ENCODE measurements around the gene TULP1.

TULP1 gene

DNA sequence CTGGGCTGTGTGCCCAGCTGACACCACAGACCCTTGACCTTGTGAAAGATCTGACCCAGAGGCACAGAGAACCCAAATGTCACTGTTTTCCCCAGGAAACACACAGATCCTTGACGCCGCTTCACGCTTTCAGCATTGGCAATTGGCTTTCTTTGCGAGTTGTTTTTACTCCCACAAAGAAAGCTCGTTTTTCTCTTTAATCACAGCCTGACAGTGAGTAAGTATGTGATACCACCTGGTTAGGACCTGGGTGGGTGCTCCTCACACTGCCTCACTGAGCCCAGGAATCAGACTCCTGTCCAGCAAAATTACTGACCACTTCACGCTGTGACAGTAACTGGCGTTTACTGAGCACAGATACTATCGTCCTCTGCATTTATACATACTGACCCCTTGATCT is 31.5 kb downstream of the TULP1 start:
- no peak for DNase-seq

DNA sequence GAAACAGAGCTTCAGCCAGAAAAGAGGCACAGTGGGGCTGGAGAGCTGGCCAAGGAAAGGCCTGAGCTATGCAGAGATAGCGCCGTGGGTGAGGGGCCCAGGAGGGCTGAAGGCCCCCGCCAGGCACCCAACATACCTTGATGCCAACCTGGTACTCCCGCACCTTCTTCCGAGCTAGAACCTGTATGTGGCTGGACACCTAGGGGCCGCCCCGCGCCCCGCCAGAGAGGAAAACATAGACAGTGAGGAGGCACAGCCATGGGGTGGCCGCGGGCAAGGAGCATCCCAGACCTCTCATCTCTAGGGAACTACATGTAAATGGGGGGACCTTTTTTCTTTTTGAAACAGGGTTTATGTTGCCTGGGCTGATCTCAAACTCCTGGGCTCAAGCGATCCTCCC is 32.5 kb downstream of the TULP1 start:
- DNase-seq, result no peak

DNA sequence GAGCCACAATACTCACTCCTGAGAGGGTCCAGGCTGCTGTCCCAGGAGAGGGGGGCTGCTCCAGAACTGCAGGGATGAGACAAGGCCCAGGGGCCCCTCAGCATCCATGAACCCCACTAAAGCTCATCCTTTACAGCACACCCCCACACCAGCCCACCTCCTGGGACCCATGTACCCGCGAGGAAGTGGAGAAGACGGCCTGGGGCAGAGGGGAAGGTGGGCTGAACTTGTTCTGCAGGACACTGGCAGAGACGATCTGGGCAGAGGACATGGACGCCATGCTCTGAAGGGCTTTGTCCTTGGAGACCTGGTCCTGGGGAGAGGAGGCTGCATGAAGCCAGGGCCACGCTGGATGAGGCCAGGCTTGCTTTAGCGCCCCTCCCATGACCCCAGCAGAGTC is 34.4 kb downstream of the TULP1 start:
- DNase-seq, result no peak

DNA sequence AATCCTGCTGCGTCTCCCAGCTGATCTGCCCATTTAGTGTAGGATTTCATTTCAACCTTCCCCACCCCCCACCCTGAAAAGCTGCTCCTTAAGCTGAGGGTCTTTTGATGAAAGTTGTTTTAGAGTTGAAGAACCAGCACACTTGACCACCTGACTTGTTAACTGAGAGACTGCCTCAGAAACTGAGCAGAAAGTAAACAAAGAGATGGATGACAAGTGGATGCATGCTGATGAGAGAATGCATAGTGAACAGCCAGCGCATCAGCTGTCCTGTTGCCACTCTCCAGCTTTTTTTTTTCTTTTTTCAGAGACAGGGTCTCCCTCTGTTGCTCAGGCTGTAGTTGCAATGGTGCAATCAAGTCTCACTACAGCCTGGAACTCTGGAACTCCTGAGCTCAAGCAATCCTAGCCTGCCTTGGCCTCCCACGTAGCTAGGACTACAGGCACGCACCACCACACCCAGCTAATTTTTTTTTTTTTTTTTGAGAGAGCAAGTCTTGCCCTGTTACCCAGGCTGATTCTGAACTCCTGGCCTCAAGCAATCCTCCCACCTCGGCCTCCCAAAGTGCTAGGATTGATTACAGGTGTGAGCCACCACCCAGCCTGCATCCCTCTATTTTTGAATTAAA is 35.0 kb downstream of the TULP1 start:
- no peak for DNase-seq

DNA sequence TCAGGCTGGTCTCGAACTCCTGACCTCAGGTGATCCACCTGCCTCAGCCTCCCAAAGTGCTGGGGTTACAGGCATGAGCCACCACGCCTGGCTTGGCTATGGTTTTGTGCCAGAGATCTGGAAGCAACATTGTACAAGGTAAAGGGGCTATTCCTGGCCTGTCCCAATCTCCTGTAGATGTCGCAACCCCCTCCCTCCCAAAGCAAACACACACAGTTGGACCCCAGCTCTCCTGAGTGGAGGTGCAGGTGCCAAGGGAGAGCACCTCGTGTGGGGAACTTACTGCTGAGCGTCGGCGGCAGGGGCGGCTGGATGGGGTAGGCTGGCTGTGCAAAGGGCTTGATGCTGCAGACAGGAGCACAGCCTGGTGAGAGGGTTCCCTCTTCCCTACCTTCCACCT is 35.7 kb downstream of the TULP1 start:
- no peak for DNase-seq

DNA sequence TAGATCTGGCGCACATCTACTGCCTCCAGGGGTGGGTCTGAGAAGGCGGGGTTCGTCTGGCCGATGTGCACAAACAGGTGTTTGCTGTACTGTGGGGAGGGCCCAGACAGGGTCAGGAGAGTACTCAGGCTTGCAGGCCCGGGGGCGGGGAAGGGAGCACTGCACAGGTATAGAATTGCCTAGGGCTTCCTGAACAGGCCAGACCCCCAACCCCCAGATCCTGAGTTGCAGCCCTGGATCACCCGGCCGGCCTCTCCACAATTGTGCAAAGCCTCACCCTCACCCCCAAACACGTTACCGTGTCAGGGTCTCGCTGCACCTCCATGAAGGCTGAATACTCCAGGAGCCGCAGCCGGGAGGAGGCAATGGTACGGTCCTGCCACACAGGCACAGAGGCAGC is 36.7 kb downstream of the TULP1 start:
- no peak for DNase-seq

DNA sequence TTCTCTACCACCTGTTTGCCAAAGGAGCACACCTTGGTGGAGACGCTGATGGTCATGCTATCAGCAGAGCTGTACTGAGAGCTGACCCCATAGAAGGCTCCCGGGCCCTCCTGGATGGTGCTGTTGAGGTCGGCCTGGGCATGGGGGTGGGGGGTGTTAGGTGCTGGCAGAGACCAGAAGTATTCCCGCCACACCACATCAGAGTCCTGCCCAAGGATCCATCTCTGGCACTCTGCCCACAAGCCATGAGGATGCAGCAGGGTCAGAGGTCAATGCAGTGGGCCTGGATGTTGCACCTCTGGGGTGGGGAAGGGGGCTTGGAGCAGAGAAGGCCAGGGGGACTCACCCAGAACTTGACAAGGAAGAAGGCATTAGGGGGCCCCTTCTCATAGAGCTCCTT is 37.1 kb downstream of the TULP1 start:
- no peak for DNase-seq

DNA sequence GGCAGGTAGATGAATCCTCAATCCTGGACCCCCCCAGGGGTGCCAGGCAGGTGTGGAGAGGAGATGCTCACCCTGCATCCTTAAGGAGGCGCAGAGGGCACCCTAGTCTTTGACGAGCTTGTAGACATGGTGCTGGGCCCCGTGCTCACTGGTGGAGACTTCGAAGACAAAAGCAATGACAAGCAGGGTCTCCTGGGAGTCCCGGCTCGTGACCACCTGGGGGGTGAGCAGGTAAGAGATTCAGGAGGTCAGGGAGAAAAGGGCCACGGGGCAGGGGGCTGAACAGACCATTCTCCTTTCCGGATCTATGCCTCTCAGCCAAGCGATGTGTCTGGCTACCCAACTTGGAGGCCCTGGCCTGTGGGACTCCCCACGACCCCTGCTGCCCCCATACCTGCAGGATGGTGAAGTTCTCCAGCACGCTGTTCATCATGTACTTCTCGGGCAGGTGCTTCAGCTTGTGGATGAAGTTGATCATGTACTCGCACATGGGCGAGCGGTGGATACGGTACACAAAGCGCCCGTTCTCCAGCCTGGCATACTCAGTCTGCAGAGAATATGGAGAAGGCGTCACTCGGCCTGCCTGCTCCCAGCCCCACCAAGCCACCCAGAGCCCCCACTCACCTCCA is 37.6 kb downstream of the TULP1 start:
- no peak for DNase-seq

DNA sequence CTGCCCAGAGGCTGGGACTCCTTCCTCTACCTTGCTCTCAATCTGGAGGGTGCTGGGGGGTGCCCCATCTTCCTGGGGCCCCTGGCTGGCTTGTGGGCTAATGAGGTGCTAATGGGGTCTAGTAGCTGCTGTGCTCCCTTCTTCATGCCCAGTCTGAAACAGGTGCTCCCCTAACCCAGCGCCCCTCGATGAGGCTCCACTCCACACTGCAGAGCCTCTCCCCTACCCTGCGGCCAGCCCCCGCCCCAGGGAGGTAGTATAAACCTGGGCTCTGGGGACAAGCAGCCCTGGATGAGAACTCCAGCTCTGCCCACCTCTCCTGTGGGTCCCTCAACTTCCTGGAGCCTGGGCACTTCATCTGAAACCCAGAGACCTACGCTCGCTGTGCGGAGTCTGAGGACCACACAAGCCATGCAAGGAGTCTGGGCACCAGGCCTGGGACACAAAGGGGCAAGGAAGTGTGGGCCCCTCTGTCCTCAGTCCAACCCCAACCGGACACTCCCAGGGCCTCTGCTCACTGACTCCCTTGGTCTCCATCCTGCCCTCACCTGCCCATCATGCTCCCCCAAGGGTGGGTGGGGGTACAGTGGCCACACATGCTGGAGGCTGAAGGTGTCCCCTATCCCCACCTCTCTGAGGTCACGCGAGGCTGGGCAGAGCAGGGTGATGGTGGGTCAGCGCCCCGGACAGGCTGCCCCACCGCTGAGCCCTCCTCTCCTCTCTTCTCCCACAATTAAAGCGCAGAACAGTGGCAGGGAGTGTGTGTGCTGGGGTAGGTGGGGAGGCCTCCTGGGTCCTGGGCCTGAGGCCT is 38.4 kb downstream of the TULP1 start:
- DNase-seq, result no peak

DNA sequence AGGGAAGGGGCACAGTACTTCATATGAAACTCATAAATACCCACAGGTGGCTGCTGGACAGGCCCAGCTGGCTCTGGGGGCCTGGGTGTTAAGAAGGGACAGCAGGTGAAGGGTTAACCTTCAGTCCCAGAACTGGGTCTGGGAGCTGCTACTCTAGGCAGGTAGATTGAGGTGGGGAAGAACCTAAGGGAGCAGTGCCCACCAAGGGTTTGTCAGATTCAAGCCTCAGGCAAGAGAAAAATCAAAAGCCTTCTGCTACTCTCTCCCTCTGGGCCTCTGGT is 38.9 kb downstream of the TULP1 start:
- DNase-seq, result no peak

DNA sequence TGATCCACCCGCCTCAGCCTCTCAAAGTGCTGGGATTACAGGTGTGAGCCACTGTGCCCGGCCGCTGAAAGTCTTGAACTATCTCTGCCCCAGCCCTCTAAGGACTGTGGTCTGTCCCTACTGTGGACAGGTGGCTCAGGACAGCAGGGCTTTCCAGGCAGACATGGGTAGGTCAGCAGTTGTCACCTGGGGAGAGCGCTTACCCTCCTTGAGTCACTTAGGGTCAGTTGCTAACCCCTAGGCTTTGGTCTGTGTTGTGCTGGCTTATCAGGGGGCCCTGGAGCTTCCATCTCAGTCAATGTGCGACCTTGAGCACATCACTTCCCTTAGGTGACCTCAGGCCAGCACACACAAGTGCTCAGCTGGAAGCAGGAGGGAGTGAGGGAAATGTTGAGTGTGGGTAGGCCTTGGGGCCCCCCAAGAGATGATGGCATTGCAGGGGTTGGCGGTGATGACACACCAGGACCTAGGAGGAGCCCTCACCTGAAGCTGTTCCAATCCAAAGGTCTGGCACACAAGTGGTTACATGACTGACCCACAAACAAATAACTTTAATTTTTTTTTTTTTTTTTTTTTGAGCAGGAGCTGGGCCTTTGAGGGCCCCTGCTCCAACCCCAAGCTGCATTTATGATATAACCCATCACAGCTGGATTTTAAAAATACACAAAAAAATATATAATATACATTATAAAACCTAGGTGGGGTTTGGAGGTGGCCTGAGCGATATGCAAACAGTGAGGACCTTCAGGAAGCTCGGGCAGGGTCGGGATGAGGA is 39.4 kb downstream of the TULP1 start:
- DNase-seq, result no peak

DNA sequence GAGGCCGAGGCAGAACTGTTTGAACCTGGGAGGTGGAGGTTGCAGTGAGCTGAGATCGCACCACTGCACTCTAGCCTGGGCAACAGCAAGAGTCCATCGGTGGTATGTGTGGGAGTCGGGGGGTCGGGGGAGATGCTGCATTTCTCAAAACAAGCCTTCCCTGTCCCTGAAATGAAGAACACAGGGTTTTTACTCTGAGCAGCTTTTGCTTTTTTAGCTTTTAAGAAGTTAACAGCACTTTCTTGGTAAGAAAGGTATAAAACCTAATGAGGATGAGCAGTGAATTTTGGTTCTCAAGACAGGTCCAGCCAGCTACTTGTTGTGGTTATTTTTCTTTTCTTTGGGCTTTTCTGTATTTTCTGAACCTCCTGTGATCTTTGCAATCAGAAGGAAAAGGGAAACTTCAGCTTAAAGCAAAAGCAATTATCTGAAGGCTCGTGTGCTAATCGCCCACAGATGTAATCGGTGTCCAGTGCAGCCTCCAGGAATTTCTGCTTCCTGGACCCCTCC is 40.8 kb downstream of the TULP1 start:
- no peak for DNase-seq

DNA sequence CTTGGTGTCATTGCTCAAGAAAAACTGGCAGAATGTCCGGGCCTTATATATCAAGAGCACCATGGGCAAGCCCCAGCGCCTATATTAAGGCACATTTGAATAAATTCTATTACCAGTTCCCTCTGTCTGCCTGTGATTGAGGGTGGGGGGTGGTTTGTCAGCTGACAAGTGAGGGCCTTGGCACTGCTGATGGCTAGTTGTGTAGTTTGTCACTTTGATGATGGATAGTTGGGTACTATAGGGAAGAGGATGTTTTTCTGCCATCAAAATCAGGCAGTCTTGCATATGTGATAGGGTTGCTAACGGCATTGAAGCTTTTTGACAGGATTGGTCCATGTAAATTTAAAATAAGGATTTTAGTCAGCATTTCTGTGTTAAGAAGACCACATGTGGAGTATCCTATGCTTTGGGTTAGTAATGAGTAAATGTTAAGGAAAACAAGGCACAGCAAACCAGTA is 42.0 kb downstream of the TULP1 start:
- no peak for DNase-seq

DNA sequence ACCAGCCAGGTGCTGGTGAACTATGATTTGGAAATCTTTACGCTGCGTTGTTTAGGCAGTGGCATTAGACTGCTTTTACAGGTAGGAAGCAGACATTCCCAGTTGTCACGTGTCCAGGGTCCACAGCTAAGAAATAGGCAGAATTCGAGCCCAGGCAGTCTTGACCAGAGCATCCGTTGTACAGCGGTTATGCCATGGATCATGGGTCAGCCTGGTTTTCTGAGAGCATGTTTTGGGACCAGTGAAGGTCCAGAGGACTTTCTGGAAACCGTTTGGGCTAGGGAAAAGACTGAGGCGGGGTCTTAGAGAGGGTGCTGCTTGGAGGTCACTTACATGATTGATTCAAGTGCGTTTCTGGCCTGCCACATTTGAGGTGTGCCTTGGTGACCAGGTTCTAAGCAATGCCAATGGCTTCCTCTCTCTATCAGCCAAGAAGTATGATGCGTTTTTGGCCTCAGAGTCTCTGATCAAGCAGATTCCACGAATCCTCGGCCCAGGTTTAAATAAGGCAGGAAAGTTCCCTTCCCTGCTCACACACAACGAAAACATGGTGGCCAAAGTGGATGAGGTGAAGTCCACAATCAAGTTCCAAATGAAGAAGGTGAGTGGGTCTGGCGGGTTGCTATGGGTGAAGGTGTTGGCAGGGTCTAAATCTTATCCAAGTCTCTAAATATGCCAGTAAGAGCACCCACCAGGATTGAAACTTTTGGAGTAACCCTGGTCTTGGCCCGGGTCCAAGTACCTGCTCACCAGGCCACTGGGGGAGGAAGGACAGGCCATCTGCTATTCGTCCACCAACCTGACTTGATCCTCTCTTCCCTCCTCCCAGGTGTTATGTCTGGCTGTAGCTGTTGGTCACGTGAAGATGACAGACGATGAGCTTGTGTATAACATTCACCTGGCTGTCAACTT is 42.7 kb downstream of the TULP1 start:
- no peak for DNase-seq

DNA sequence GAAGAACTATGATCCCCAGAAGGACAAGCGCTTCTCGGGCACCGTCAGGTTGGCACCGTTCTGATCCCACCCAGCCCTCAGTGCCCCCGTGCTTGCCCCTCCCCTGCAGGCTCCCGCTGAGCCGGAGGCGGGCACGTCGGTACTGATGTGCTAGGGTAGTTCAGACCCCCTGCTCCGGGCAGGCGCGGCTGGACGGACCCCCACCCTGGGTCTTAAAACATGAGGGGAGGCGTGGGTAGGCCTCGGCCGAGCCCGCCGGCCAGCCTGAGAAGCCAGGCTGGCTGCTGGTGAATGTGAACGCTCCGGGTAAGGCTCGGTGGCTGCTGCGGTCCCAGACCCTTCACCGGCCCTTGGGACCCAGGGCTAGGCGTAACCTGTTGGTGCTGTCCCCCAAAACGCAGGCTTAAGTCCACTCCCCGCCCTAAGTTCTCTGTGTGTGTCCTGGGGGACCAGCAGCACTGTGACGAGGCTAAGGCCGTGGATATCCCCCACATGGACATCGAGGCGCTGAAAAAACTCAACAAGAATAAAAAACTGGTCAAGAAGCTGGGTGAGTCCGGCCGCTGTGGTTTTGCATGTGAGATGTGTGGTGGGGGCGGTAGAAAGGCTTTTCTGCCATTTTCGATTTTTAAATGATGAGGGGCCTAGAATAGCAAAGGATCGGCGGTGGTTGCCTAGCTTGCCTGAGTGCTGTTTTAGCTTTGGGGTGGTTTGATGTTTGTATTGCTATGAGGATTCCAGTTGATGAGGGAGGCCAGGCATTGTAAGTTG is 43.5 kb downstream of the TULP1 start:
- no peak for DNase-seq

DNA sequence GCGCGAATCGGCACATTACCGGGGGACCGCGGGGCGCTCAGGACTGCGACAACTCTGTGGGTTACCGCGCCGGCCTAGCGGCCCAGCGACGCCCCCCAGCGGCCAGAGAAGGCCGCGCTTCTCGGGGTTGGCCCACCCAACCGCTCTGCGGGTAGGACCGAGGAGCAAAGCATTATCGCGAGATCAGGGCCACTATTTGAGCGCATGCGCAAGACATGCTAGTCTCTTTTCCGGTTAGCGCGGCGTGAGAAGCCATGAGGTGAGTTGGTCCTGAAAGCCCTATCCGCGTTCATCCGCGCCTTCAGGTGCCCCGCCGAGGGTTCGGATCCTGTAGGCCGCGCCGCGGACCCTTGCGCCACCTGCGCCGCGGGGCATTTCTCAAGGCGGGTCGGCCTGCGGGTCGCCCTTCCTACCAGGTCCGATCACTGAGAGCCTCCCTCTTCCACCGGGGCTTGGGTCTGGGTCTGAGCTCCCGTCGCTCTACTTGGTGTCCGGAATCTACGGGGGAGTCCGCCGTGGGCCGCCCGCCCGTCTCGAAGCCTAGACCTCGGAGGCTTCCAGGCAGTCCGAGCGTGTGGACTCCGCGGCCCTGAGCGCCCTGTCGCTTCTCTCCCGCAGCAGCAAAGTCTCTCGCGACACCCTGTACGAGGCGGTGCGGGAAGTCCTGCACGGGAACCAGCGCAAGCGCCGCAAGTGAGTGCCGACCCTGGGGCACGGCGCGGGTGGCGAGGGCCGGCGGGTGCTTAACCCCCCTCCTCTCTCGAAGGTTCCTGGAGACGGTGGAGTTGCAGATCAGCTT is 44.3 kb downstream of the TULP1 start, which contains the start of gene RPL10A:
RPL10A (plus strand) TSS at position 221 of the 799 bp plus-strand sequence; CDS start at position 255, 34 bp downstream.
- peak; percentile 68 for DNase-seq

DNA sequence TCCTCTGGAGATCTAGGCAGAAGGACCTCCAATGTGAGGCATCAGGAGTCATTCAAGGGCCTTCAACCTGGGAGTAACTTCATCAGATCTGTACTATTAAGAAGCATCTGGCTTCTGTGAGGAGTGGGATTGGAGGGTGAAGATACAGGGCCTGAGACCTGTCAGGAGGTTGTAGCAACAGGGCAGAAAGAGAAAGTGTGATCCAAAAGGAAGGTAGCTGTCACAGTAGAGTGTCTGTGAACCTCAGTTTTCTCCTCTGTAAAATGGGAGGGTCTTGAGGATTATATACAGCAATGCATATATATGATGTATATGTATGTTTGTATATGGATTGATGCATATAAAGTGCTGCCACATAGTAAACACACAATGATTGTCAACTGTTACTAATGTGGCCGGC is 47.0 kb downstream of the TULP1 start:
- no peak for DNase-seq

DNA sequence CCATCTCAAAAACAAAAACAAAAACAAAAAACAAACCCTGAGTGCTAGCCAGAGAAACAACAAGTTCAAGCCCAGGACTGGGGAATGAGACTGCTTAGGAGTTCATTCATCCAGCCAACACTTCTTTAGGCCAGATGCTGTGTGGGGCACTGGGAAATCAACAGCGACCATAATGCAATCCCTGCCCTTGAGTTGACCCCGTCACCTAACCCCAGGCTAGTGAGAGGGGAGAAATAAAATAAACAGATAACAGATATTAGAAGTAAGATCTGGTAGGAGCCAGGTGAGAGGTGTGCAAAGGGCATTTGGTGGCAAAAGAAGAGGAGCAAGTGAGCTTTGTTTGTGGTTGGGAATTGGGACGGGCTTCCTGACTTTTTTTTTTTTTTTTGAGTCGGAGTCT is 49.4 kb downstream of the TULP1 start:
- no peak for DNase-seq

DNA sequence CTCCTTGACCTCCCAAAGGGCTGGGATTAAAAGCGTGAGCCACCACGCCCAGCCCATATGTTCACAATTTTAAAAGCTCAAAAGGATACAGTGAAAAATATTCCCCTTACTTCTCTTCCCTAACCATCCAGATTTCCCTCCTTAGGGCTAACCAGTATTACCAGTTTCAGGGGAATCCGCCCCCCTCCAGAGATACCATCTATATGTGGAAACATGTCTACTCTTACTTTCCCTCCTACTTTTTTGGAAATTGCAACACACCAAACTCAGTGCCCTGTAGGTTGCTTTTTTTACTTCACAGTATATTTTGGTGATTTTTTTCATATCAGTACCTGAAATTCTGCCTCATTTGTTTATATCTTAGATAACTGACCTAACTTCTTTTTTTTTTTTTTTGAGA is 51.4 kb downstream of the TULP1 start:
- DNase-seq, result no peak

DNA sequence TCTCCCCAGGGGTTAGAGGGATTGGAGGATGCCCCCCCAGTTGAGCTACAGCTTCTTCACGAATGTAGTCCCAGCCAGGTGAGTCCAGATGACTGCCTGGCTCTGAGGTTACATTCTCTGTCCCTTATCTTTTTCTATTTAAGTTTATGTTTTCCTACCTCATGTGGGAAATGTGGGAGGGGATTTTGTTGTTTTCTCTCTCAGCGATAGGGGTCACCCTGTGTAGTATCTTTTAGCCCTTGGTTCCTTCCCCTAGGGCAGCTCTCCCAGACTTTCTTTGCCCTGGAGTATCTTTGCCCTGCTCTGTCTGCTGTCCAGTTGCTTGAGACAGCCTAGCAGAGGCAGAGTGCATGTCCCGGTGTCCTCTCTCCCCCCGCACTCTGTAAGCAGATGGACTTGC is 54.8 kb downstream of the TULP1 start:
- no peak for DNase-seq
